ENCODE results near the gene PCDHB12.
"Not testable (repeated sequence)": the region's sequence is repeated elsewhere in the genome, so short reads cannot be mapped to it uniquely, and the experiment has no call there.

Gene PCDHB12

DNA sequence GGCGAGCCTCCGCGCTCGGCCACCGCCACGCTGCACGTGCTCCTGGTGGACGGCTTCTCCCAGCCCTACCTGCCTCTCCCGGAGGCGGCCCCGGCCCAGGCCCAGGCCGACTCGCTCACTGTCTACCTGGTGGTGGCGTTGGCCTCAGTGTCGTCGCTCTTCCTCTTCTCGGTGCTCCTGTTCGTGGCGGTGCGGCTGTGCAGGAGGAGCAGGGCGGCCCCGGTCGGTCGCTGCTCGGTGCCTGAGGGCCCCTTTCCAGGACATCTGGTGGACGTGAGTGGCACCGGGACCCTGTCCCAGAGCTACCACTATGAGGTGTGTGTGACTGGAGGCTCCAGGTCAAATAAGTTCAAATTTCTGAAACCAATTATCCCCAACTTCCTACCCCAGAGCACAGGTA is 2.3 kb downstream of the PCDHB12 start:
- DNase-seq: not testable (repeated sequence)

DNA sequence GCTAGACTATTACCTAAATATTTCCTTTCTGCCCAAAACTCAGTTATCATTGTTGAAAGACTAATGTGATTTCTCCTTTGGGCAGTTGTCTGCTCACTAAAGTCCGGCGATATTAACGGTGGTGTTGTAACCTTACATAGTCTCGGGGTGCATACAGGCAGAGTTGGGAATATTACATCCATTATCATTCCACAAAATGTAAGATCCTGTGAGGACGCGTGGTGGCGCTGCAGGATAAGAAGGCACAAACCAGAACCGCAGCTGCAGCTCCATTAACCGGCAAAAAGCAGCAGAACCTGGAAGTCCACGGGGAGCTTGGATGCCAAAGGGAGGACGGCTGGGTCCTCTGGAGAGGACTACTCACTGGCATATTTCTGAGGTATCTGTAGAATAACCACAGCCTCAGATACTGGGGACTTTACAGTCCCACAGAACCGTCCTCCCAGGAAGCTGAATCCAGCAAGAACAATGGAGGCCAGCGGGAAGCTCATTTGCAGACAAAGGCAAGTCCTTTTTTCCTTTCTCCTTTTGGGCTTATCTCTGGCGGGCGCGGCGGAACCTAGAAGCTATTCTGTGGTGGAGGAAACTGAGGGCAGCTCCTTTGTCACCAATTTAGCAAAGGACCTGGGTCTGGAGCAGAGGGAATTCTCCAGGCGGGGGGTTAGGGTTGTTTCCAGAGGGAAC is 5.3 kb downstream of the PCDHB12 start, which contains the start of gene PCDHB13:
TSS of gene PCDHB13 (plus strand) at position 264 of the 684 bp plus-strand sequence. CDS start at position 469, 205 bp downstream.
- DNase-seq: peak; percentile 72

DNA sequence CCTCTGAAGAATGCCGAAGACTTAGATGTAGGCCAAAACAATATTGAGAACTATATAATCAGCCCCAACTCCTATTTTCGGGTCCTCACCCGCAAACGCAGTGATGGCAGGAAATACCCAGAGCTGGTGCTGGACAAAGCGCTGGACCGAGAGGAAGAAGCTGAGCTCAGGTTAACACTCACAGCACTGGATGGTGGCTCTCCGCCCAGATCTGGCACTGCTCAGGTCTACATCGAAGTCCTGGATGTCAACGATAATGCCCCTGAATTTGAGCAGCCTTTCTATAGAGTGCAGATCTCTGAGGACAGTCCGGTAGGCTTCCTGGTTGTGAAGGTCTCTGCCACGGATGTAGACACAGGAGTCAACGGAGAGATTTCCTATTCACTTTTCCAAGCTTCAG is 6.1 kb downstream of the PCDHB12 start:
- DNase-seq: not testable (repeated sequence)

DNA sequence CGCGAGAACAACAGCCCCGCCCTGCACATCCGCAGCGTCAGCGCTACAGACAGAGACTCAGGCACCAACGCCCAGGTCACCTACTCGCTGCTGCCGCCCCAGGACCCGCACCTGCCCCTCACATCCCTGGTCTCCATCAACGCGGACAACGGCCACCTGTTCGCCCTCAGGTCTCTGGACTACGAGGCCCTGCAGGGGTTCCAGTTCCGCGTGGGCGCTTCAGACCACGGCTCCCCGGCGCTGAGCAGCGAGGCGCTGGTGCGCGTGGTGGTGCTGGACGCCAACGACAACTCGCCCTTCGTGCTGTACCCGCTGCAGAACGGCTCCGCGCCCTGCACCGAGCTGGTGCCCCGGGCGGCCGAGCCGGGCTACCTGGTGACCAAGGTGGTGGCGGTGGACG is 7.0 kb downstream of the PCDHB12 start:
- DNase-seq: not testable (repeated sequence)

DNA sequence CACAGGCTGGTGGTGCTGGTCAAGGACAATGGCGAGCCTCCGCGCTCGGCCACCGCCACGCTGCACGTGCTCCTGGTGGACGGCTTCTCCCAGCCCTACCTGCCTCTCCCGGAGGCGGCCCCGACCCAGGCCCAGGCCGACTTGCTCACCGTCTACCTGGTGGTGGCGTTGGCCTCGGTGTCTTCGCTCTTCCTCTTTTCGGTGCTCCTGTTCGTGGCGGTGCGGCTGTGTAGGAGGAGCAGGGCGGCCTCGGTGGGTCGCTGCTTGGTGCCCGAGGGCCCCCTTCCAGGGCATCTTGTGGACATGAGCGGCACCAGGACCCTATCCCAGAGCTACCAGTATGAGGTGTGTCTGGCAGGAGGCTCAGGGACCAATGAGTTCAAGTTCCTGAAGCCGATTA is 7.5 kb downstream of the PCDHB12 start:
- not testable (repeated sequence) for DNase-seq

DNA sequence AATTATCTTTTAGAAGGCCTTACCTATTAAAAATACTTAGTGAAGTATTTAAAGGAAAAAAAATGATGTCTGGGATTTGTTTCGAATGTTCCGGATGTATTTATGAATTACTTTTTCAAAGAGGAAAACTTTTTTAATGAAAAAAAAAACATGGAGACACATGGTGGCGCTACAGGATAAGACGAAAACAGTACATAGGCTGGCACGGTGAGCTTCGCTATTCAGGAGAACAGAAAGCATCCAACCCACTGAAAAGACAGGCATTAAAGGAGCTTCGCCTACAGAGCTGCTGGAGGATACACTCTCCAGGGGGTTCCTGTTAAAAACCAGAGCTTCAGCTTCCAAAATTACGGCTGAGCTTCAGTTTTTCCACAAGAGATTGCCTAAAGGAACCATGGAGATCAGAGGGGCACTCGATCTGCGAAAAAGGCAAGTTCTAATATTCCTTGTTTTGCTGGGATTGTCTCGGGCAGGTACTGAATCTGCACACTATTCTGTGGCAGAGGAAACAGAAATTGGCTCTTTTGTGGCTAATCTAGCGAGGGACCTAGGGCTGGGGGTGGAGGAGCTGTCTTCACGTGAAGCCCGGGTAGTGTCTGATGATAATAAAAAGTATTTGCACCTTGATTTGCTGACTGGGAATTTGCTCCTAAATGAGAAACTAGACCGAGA is 14.7 kb downstream of the PCDHB12 start, which contains the start of gene PCDHB14:
TSS of gene PCDHB14 (plus strand) at position 232 of the 672 bp plus-strand sequence. CDS start at position 395, 163 bp downstream.
- no peak for DNase-seq

DNA sequence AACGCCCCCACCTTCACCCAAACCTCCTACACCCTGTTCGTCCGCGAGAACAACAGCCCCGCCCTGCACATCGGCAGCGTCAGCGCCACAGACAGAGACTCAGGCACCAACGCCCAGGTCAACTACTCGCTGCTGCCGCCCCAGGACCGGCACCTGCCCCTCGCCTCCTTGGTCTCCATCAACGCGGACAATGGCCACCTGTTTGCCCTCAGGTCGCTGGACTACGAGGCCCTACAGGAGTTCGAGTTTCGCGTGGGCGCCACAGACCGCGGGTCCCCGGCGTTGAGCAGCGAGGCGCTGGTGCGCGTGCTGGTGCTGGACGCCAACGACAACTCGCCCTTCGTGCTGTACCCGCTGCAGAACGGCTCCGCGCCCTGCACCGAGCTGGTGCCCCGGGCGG is 16.3 kb downstream of the PCDHB12 start:
- not testable (repeated sequence) for DNase-seq

DNA sequence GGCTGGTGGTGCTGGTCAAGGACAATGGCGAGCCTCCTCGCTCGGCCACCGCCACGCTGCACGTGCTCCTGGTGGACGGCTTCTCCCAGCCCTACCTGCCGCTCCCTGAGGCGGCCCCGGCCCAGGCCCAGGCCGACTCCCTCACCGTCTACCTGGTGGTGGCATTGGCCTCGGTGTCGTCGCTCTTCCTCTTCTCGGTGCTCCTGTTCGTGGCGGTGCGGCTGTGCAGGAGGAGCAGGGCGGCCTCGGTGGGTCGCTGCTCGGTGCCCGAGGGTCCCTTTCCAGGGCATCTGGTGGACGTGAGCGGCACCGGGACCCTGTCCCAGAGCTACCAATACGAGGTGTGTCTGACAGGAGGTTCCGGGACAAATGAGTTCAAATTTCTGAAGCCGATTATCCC is 16.9 kb downstream of the PCDHB12 start:
- not testable (repeated sequence) for DNase-seq

DNA sequence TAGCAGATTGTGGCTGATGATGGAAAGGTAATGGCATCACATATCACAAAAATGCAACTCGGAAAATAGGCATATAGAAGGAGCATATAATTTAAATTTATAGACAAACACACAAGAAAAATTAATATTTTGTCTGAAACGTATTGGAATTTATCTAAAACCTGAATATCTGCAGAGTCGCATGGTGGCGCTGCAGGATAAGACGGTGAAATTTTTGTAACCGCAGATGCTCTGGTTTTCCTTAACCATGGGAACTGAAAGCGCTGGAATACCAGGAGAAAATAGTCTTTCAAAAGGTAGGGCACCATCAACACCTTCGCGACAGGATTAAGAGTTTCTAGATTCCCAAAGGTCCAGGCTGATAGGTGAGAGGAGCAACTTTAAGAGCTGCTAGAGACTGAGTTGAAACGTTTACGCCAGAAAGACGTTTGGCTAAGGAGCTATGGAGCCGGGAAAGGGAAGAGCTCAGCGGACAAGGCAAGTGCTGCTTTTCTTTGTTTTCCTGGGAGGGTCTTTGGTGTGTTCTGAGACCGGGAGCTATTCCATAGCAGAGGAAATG is 25.7 kb downstream of the PCDHB12 start:
- no peak for DNase-seq

DNA sequence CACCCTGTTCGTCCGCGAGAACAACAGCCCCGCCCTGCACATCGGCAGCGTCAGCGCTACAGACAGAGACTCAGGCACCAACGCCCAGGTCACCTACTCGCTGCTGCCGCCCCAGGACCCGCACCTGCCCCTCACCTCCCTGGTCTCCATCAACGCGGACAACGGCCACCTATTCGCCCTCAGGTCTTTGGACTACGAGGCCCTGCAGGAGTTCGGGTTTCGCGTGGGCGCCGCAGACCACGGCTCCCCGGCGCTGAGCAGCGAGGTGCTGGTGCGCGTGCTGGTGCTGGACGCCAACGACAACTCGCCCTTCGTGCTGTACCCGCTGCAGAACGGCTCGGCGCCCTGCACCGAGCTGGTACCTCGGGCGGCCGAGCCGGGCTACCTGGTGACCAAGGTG is 27.4 kb downstream of the PCDHB12 start:
- DNase-seq: not testable (repeated sequence)

DNA sequence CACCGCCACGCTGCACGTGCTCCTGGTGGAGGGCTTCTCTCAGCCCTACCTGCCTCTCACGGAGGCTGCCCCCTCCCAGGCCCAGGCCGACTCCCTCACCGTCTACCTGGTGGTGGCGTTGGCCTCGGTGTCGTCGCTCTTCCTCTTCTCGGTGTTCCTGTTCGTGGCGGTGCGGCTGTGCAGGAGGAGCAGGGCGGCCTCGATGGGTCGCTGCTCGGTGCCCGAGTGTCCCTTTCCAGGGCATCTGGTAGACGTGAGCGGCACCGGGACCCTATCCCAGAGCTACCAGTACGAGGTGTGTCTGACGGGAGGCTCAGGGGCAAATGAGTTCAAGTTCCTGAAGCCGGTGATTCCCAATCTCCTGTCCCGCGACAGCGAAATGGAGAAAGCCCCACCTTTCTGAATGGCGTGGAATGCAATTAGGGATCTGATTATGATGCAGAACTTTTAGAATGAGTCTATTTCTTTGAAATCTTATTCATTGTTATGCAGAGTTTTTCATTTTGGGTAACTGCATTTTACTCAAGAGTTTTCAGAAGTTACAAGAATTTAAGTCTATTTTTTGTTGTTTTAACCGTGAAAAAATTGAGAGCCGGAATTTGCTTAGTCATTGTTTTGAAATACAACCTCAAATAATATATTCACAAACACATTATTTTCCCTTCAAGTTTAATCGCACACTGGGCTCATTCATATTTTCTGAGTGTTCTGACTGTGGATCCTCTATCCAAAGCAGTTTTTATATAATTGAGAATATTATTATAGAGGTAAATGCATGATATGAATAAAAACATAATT is 28.2 kb downstream of the PCDHB12 start:
- DNase-seq: no peak

DNA sequence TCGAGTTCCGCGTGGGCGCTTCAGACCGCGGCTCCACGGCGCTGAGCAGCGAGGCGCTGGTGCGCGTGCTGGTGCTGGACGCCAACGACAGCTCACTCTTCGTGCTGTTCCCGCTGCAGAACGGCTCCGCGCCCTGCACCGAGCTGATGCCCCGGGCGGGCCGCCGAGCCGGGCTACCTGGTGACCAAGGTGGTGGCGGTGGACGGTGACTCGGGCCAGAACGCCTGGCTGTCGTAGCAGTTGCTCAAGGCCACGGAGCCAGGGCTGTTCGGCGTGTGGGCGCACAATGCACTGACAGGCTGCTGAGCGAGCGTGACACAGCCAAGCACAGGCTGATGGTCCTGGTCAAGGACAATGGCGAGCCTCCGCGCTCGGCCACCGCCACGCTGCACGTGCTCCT is 33.0 kb downstream of the PCDHB12 start:
- no peak for DNase-seq

DNA sequence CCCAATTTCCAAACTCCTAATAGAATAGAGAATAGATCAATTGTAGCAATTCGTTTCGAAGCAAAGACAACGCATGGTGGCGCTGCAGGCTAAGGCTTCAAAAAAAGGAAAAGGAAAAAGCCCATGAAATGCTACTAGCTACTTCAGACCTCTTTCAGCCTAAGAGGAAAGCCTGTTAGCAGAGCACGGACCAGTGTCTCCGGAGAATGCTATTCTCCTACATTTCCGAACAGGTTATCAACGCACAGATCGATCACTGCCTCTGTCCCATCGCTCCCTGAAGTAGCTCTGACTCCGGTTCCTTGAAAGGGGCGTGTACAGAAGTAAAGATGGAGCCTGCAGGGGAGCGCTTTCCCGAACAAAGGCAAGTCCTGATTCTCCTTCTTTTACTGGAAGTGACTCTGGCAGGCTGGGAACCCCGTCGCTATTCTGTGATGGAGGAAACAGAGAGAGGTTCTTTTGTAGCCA is 36.8 kb downstream of the PCDHB12 start, which contains the start of gene PCDHB15:
TSS of gene PCDHB15 (plus strand) at position 146 of the 468 bp plus-strand sequence. CDS start at position 330, 184 bp downstream.
- DNase-seq: no peak

DNA sequence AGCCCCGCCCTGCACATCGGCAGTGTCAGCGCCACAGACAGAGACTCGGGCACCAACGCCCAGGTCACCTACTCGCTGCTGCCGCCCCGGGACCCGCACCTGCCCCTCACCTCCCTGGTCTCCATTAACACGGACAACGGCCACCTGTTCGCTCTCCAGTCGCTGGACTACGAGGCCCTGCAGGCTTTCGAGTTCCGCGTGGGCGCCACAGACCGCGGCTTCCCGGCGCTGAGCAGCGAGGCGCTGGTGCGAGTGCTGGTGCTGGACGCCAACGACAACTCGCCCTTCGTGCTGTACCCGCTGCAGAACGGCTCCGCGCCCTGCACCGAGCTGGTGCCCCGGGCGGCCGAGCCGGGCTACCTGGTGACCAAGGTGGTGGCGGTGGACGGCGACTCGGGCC is 38.5 kb downstream of the PCDHB12 start:
- not testable (repeated sequence) for DNase-seq

DNA sequence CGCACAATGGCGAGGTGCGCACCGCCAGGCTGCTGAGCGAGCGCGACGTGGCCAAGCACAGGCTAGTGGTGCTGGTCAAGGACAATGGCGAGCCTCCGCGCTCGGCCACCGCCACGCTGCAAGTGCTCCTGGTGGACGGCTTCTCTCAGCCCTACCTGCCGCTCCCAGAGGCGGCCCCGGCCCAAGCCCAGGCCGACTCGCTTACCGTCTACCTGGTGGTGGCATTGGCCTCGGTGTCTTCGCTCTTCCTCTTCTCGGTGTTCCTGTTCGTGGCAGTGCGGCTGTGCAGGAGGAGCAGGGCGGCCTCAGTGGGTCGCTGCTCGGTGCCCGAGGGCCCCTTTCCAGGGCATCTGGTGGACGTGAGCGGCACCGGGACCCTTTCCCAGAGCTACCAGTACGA is 38.9 kb downstream of the PCDHB12 start:
- not testable (repeated sequence) for DNase-seq

DNA sequence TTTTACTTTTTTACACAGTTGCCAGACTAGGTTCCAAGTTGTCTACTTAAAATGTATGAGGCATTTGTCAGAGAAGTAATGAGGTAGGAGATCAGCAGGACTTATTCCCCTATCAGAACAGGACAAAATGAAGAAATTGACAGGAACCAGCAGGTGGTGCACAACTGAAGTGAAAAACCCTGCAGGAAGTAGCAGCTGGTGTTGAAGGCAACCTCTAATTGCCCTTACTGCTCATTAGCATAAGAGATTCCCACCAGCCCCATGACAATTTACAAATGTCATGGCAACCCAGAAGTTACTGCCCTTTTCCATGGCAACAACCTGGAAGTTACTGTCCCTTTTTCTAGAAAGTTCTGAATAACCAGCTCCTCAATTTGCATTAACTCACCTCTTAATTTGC is 42.1 kb downstream of the PCDHB12 start:
- no peak for DNase-seq

DNA sequence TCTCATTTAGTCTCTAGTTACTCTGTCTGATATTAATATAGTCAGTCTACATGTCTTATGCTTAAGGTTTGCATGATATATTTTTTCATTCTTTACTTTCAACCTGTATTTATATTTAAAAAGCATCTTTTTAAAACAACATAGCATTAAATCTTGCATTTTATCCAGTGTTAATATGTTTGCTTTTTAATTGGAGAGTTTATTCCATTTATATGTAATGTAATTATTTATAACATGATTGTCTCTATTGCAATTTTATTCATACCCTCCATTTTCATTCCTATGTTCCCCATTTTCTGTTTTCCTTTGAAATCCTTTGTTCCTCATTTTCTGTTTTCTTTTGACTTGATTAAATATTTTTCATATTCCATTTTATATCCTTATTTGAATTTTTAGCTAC is 49.9 kb downstream of the PCDHB12 start:
- no peak for DNase-seq

DNA sequence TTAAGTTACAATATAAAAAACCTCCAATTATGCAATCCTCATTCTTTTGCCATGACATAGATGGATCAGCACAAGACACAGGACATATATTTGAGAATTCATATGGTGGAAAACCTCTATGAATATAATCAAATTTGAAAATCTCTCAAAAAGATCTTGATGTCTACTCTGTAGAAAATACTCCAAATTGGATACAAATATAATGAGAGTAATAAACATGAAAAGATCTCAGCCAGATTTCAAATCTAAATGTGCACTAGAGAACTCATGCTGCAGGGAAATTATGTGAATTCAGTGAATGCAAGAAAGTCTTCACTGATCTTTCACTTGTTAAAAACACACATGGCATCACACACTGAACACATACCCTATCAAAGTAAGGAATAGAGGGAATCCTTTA is 50.4 kb downstream of the PCDHB12 start:
- no peak for DNase-seq

DNA sequence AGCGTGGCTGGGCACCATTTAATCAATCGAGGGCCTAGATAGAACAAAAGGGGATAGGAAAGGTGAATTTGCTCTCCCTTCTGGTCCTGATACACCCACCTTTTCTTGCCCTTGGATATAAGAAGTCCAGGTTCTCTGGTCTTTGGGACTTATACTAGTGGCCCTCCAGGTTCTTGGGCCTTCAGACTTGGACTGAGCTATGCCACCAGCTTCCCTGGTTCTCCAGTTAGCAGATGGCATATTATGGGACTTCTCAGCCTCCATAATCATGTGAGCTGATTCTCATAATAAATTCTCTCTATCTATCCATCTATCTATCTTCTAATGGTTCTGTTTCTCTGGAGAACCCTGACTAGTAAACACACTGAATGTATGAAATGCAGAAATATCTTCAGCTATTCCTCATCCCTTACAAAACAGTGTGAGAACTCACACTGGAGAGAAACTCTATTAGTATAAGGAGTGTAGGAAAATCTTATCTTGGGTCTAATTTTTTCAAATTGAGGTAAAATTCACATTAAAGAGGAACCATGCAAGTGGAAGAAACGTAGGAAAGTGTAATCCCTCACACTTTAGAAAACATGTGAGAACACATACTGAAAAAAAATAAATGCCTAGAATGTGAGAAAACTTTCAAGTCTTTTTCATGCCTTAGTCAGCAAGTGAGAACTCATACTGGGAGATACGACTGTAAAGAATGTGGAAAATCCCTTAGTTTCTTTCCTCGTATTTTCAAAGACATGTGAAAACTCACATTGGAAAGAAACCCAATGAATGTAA is 52.1 kb downstream of the PCDHB12 start:
- no peak for DNase-seq

DNA sequence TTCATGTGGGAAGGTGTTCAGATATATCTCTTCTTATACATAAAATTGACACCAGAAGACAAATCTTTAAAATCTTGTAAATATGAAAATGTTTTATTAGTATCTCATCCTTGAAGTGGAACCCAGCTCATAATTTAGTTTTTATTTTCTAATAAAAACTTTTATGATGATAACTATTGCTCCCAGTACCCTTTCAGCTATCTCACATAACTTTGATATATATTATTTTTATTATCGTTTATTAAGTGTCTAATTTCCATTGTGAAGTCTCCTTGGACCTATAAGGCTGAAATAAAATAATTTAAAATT is 52.7 kb downstream of the PCDHB12 start:
- no peak for DNase-seq

Data from NCI-H774 (cell line).